ENCODE data around the gene C2orf69. TPM values are rescaled to one million over a fixed set of nuclear protein-coding genes. Genes with fewer than 3 reads are reported as not detected.
A peak's percentile ranks its signal among the peaks of the same experiment; 100 is the strongest.

Gene C2orf69
- total and polyA plus RNA-seq, 2 donors from 2014 or later: 4.9 to 11.5 TPM

DNA sequence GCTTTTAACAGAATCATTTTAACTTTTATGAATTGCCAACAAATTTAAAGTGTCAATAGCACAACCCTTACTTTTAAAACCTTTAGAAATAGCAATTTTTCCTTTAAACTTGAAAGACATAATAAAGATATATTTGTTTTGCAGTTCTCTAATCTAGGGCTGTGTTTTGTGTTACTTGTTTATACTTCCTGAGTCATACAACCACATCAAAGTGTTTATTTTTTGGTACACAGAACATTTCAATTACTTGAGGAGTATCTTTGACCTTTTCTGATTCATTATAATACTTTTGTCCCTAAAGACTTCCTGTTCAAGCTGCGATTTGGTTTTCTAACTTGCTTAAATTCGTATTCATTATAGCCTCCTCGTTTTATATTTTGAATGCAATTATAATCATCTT is 22.4 kb downstream of the C2orf69 start:
- FAIRE-seq: no peak
- Histone ChIP-seq H3K4me1 (ENCODE audit: control insufficient read depth in 2 of 3, insufficient read depth in 2 of 3, low read depth in 1 of 3, low read length in 3 of 3) (peaks cover 0 to 4% (median 0%) of the 10 kb centered on the region in 3 donors), H3K27ac (ENCODE audit: low read depth in 2 of 2, low read length in 2 of 2) (no peak overlapping the region), H3K9me3 (ENCODE audit: control insufficient read depth in 2 of 3, insufficient read depth in 1 of 3, low read length in 3 of 3) (no peaks in the 10 kb centered on the region), H3K36me3 (ENCODE audit: control insufficient read depth in 2 of 3, insufficient read depth in 3 of 3, low read length in 3 of 3) (peaks cover 2 to 15% (median 6%) of the 10 kb centered on the region in 3 donors), H3K27me3 (ENCODE audit: control insufficient read depth, insufficient read depth, low read length) (no peaks in the 10 kb centered on the region), H3K4me3 (ENCODE audit: low read length in 3 of 3) (no peak overlapping the region), H3K9ac (ENCODE audit: low read length in 3 of 3) (no peak overlapping the region)
- no peak for DNase-seq
- intact Hi-C loops (cut with DNase I): no loop called here
- TF ChIP-seq, protein P1, sequence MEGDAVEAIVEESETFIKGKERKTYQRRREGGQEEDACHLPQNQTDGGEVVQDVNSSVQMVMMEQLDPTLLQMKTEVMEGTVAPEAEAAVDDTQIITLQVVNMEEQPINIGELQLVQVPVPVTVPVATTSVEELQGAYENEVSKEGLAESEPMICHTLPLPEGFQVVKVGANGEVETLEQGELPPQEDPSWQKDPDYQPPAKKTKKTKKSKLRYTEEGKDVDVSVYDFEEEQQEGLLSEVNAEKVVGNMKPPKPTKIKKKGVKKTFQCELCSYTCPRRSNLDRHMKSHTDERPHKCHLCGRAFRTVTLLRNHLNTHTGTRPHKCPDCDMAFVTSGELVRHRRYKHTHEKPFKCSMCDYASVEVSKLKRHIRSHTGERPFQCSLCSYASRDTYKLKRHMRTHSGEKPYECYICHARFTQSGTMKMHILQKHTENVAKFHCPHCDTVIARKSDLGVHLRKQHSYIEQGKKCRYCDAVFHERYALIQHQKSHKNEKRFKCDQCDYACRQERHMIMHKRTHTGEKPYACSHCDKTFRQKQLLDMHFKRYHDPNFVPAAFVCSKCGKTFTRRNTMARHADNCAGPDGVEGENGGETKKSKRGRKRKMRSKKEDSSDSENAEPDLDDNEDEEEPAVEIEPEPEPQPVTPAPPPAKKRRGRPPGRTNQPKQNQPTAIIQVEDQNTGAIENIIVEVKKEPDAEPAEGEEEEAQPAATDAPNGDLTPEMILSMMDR (IDR thresholded peaks at IDR 0.05; ENCODE audit: borderline replicate concordance, extremely low read depth, insufficient read depth): no peak

- no peaks in the 10 kb centered on the region for H3K9me3 ChIP-seq (ENCODE audit: control insufficient read depth in 2 of 3, insufficient read depth in 1 of 3, low read length in 3 of 3)
- no peak overlapping the region for H3K9ac ChIP-seq (ENCODE audit: low read length in 3 of 3)
- TF ChIP-seq, protein P1 (IDR thresholded peaks at IDR 0.05; ENCODE audit: borderline replicate concordance, extremely low read depth, insufficient read depth): no peak
- intact Hi-C loops (cut with DNase I): no loop called here
- DNase-seq (peak in 1 of 5 donors; percentile 21), FAIRE-seq (no peak)
- H3K4me1 ChIP-seq (ENCODE audit: control insufficient read depth in 2 of 3, insufficient read depth in 2 of 3, low read depth in 1 of 3, low read length in 3 of 3): peaks cover 0 to 4% (median 0%) of the 10 kb centered on the region in 3 donors
- H3K27me3 ChIP-seq (ENCODE audit: control insufficient read depth, insufficient read depth, low read length): no peaks in the 10 kb centered on the region
- H3K4me3 ChIP-seq (ENCODE audit: low read length in 3 of 3): peak overlapping the region in 2 of 3 donors; percentile 28 to 35
- H3K27ac ChIP-seq (ENCODE audit: low read depth in 2 of 2, low read length in 2 of 2): no peak overlapping the region
- H3K36me3 ChIP-seq (ENCODE audit: control insufficient read depth in 2 of 3, insufficient read depth in 3 of 3, low read length in 3 of 3): peaks cover 4 to 28% (median 11%) of the 10 kb centered on the region in 3 donors
These were observed 25.5 kb downstream of the C2orf69 start for GRCh38 chr2:199936554-199936953.

DNA sequence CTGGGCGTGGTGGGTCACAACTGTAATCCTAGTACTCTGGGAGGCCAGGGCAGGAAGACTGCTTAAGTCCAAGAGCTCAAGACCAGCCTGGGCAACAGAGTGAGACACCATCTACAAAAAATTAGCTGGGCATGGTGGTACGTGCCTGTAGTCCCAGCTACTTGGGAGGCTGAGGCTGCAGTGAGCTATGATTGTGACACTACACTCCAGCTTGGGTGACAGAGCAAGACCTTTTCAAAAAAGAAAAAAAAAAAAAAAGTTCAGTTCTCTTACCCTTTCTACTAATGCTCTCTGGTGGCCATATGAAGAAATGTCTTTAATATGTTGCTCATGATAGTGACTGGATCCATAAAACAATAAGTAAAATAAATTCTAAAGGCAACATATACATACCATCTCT is 29.3 kb downstream of the C2orf69 start:
- intact Hi-C loops (cut with DNase I): no loop called here
- peaks cover 0 to 4% (median 0%) of the 10 kb centered on the region in 3 donors for H3K4me1 ChIP-seq (ENCODE audit: control insufficient read depth in 2 of 3, insufficient read depth in 2 of 3, low read depth in 1 of 3, low read length in 3 of 3)
- TF ChIP-seq, protein P1 (IDR thresholded peaks at IDR 0.05; ENCODE audit: borderline replicate concordance, extremely low read depth, insufficient read depth): peak; percentile 12
- no peaks in the 10 kb centered on the region for H3K9me3 ChIP-seq (ENCODE audit: control insufficient read depth in 2 of 3, insufficient read depth in 1 of 3, low read length in 3 of 3)
- no peak overlapping the region for H3K4me3 ChIP-seq (ENCODE audit: low read length in 3 of 3)
- H3K27me3 ChIP-seq (ENCODE audit: control insufficient read depth, insufficient read depth, low read length): no peaks in the 10 kb centered on the region
- FAIRE-seq (no peak), DNase-seq (peak in 1 of 5 donors; percentile 2)
- H3K36me3 ChIP-seq (ENCODE audit: control insufficient read depth in 2 of 3, insufficient read depth in 3 of 3, low read length in 3 of 3): peaks cover 7 to 25% (median 13%) of the 10 kb centered on the region in 3 donors
- H3K9ac ChIP-seq (ENCODE audit: low read length in 3 of 3): no peak overlapping the region
- no peak overlapping the region for H3K27ac ChIP-seq (ENCODE audit: low read depth in 2 of 2, low read length in 2 of 2)

- TF ChIP-seq, protein P1 (IDR thresholded peaks at IDR 0.05; ENCODE audit: borderline replicate concordance, extremely low read depth, insufficient read depth): no peak
- no peak overlapping the region for H3K4me3 ChIP-seq (ENCODE audit: low read length in 3 of 3)
- intact Hi-C loops (cut with DNase I): no loop called here
- no peak overlapping the region for H3K9ac ChIP-seq (ENCODE audit: low read length in 3 of 3)
- peaks cover 10 to 42% (median 15%) of the 10 kb centered on the region in 3 donors for H3K36me3 ChIP-seq (ENCODE audit: control insufficient read depth in 2 of 3, insufficient read depth in 3 of 3, low read length in 3 of 3)
- H3K27ac ChIP-seq (ENCODE audit: low read depth in 2 of 2, low read length in 2 of 2): no peak overlapping the region
- FAIRE-seq (no peak), DNase-seq (no peak)
- H3K4me1 ChIP-seq (ENCODE audit: control insufficient read depth in 2 of 3, insufficient read depth in 2 of 3, low read depth in 1 of 3, low read length in 3 of 3): no peaks in the 10 kb centered on the region
- H3K27me3 ChIP-seq (ENCODE audit: control insufficient read depth, insufficient read depth, low read length): no peaks in the 10 kb centered on the region
- no peaks in the 10 kb centered on the region for H3K9me3 ChIP-seq (ENCODE audit: control insufficient read depth in 2 of 3, insufficient read depth in 1 of 3, low read length in 3 of 3)
These were observed 32.3 kb downstream of the C2orf69 start for GRCh38 chr2:199943373-199943772.
